ENCODE measurements around the gene WNT1.

DNA sequence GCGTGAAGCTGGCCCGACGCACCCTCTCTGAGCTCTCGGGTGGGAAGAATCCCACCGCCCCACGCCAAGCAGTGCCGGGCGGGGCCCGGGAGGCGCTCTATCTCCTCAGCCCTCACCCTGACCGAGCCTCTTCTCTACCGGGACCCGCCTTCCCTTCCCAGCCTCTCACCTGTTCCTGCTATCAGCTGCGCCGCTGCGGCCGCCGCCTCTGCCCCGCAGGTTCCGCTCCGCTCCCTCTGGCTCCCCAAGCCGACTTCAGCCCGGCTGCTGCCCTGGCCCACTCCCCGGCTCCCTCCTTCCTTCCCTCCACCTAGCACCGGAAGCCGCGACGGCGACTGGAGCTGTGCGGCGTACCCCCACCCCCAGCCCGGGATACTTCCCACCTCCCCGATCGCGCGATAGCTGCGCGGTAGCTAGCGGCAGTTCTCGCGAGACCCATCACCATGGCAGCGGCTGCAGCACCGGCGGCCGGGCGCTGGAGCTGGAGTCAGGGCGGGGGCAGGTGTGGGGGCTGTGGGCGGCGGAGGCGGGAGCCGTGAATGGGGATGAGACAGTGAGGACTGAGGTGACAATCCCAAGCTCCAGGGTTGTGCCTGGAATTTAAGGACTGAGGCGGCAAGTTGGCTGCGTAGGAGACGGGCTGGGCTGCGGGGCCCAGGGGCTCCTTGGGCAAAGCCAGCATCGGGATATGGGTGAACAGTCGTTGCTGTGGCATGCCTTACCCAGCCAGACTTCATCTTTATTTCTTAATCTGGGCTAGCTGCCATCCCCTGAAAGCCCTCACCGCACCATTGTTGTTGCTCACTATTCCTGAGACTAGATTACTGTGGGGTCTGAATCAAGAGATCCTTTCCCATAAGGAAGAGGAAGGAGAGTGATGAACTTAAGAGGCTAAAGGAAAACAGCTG, 20.7 kb upstream of the WNT1 start, which contains the start of gene ARF3:
- TF ChIP-seq CTCF (IDR thresholded peaks at IDR 0.05; ENCODE audit: low read depth, low read length) = no peak
- TF ChIP-seq EZH2phosphoT487 (IDR thresholded peaks at IDR 0.05; ENCODE audit: low read depth) = no peak

All from OCI-LY3 (cell line).